Neural cell (in vitro differentiated cells): Measurements from ENCODE around the gene TBC1D16. TPM values are rescaled to one million over a fixed set of nuclear protein-coding genes. Genes with fewer than 3 reads are reported as not detected.
A peak's percentile ranks its signal among the peaks of the same experiment; 100 is the strongest.

Experiments
- H2AFZ ChIP-seq: fragments of 200-600, 300-800 bp; sonication (generic), shearing (Covaris generic); 2 replicates; pipeline ENCODE4 v1.6.0; 2014; ENCODE audit warnings: low read depth, mild to moderate bottlenecking, antibody characterized with exemption, low read length, moderate library complexity
- H3F3A ChIP-seq: fragments of 200-600 bp; shearing (Covaris generic); 2 replicates; pipeline ENCODE4 v1.6.1; 2016; ENCODE audit warnings: mild to moderate bottlenecking, moderate library complexity, mixed read lengths, antibody characterized with exemption, low read length; ENCODE audit not compliant: insufficient read depth, poor library complexity, severe bottlenecking
- H3K27ac ChIP-seq: fragments of 200-600, 300-800 bp; sonication (generic), shearing (Covaris generic); 2 replicates; pipeline ENCODE4 v1.5.1; 2014; ENCODE audit warnings: mild to moderate bottlenecking, low read length, moderate library complexity
- H3K27me3 ChIP-seq: fragments of 300-800, 200-600 bp; sonication (generic), shearing (Covaris generic); 2 replicates; pipeline ENCODE4 v1.6.0; 2014; ENCODE audit warnings: mild to moderate bottlenecking, low read depth, low read length, moderate library complexity; ENCODE audit not compliant: insufficient read depth
- H3K36me3 ChIP-seq: fragments of 300-800, 200-600 bp; sonication (generic), shearing (Covaris generic); 2 replicates; pipeline ENCODE4 v1.5.1; 2014; ENCODE audit warnings: mild to moderate bottlenecking, antibody characterized with exemption, low read length, moderate library complexity; ENCODE audit not compliant: insufficient read depth
- H3K4me2 ChIP-seq: fragments of 300-800, 200-600 bp; sonication (generic), shearing (Covaris generic); 2 replicates; pipeline ENCODE4 v1.6.0; 2014; ENCODE audit warnings: mild to moderate bottlenecking, low read length
- H3K4me3 ChIP-seq: fragments of 300-800, 200-600 bp; sonication (generic), shearing (Covaris generic); 2 replicates; pipeline ENCODE4 v1.5.1; 2014; ENCODE audit warnings: mild to moderate bottlenecking, low read length, moderate library complexity
- H3K79me2 ChIP-seq: fragments of 200-600 bp; shearing (Covaris generic); replicated peaks from 2 replicates; pipeline ENCODE4 v1.6.0; 2014; ENCODE audit warnings: mild to moderate bottlenecking, low read length, moderate library complexity; ENCODE audit not compliant: insufficient read depth
- H3K9ac ChIP-seq: fragments of 300-800, 200-600 bp; sonication (generic), shearing (Covaris generic); 2 replicates; pipeline ENCODE4 v1.6.1; 2016; ENCODE audit warnings: mild to moderate bottlenecking, low read length, mixed read lengths
- H3K9me2 ChIP-seq: fragments of 200-600 bp; shearing (Covaris generic); 2 replicates; pipeline ENCODE4 v1.6.1; 2016; ENCODE audit warnings: mild to moderate bottlenecking, low read length, mixed read lengths; ENCODE audit not compliant: insufficient read depth
- H3K9me3 ChIP-seq: fragments of 200-600, 300-800 bp; sonication (generic), shearing (Covaris generic); 2 replicates; pipeline ENCODE4 v1.6.1; 2016; ENCODE audit warnings: mild to moderate bottlenecking, mixed run types, low read length, moderate library complexity, mixed read lengths
- H4K20me1 ChIP-seq: fragments of 200-600 bp; shearing (Covaris generic); 2 replicates; pipeline ENCODE4 v1.6.1; 2016; ENCODE audit warnings: mild to moderate bottlenecking, mixed run types; ENCODE audit not compliant: insufficient read depth
- CTCF ChIP-seq: fragments of 450-650 bp; IDR thresholded peaks from 2 replicates; pipeline ENCODE4 v1.5.1; 2014; ENCODE audit warnings: antibody characterized with exemption, mild to moderate bottlenecking, moderate library complexity; ENCODE audit not compliant: poor library complexity, severe bottlenecking
- EP300 ChIP-seq: fragments of 450-650 bp; conservative IDR thresholded peaks from 2 replicates; pipeline ENCODE4 v1.6.1; 2014; ENCODE audit warnings: antibody characterized with exemption, mild to moderate bottlenecking, moderate library complexity; ENCODE audit not compliant: poor library complexity, severe bottlenecking
- EZH2 ChIP-seq: fragments of 200-600, 300-800 bp; shearing (Covaris generic), sonication (generic); IDR thresholded peaks from 2 replicates; pipeline ENCODE4 v1.6.1; 2014; ENCODE audit warnings: antibody characterized with exemption, low read length, borderline replicate concordance, mild to moderate bottlenecking; ENCODE audit not compliant: insufficient read depth, poor library complexity, severe bottlenecking
- MXI1 ChIP-seq: fragments of 450-650 bp; conservative IDR thresholded peaks from 2 replicates; pipeline ENCODE4 v1.6.1; 2014; ENCODE audit warnings: antibody characterized with exemption, mild to moderate bottlenecking; ENCODE audit not compliant: poor library complexity, severe bottlenecking
- POLR2AphosphoS5 ChIP-seq: IDR thresholded peaks from 2 replicates; pipeline ENCODE4 v1.6.1; 2012
- RAD21 ChIP-seq: fragments of 450-650 bp; conservative IDR thresholded peaks from 2 replicates; pipeline ENCODE4 v1.6.1; 2014; ENCODE audit warnings: antibody characterized with exemption, mild to moderate bottlenecking, moderate library complexity
- REST ChIP-seq: IDR thresholded peaks from 2 replicates; pipeline ENCODE4 v1.6.1; 2012; ENCODE audit warnings: borderline replicate concordance
- SMC3 ChIP-seq: fragments of 450-650 bp; conservative IDR thresholded peaks from 2 replicates; pipeline ENCODE4 v1.6.1; 2014; ENCODE audit warnings: antibody characterized with exemption, mild to moderate bottlenecking, moderate library complexity; ENCODE audit not compliant: poor library complexity
- TAF1 ChIP-seq: IDR thresholded peaks from 2 replicates; pipeline ENCODE4 v1.6.1; 2012; ENCODE audit warnings: low read depth
- polyA plus RNA-seq: library from polyadenylated mRNA; depleted of rRNA; stranded (reverse); fragments of >200 nt; gene quantifications from 2 replicates; pipeline ENCODE4 v1.2.3, GENCODE V29; 2014

Gene TBC1D16
- polyA plus RNA-seq, 1 donor from 2014 or later: 19.8 TPM

GRCh38 chr17:79952265-79952877 is 83.3 kb downstream of the TBC1D16 start:
- Histone ChIP-seq H3K27me3 (no peaks in the 10 kb centered on the region), H4K20me1 (no peaks in the 10 kb centered on the region), H3K4me3 (no peak overlapping the region), H3K4me2 (no peak overlapping the region), H3K36me3 (no peaks in the 10 kb centered on the region), H3K79me2 (no peaks in the 10 kb centered on the region), H3K9me3 (no peaks in the 10 kb centered on the region), H3K27ac (peak overlapping the region; percentile 87), H3K9ac (peak overlapping the region; percentile 73), H3F3A (peaks cover 18% of the 10 kb centered on the region), H3K9me2 (no peaks in the 10 kb centered on the region), H2AFZ (no peak overlapping the region)
- TF ChIP-seq SMC3 (no peak), EP300 (no peak)

- Histone ChIP-seq H3K9ac (peak overlapping the region; percentile 73), H3K4me3 (peak overlapping the region; percentile 62), H3K27ac (peak overlapping the region; percentile 87), H3K36me3 (no peaks in the 10 kb centered on the region), H3K27me3 (no peaks in the 10 kb centered on the region), H3F3A (peaks cover 18% of the 10 kb centered on the region), H4K20me1 (no peaks in the 10 kb centered on the region), H2AFZ (no peak overlapping the region), H3K9me2 (no peaks in the 10 kb centered on the region), H3K9me3 (no peaks in the 10 kb centered on the region), H3K4me2 (peak overlapping the region; percentile 47), H3K79me2 (no peaks in the 10 kb centered on the region)
- TF ChIP-seq REST: no peak
- no peak for TF ChIP-seq EP300
- TF ChIP-seq RAD21: no peak
- TF ChIP-seq MXI1: no peak
- TF ChIP-seq TAF1: no peak
- TF ChIP-seq POLR2AphosphoS5: no peak
- no peak for TF ChIP-seq SMC3
- TF ChIP-seq CTCF: no peak
- TF ChIP-seq EZH2: no peak
These were observed 84.1 kb downstream of the TBC1D16 start for GRCh38 chr17:79951361-79952264.
